Suprapubic skin (tissue), 3 donors: ENCODE measurements around the gene PTPN20.
"Not testable (repeated sequence)": the region's sequence is repeated elsewhere in the genome, so short reads cannot be mapped to it uniquely, and the experiment has no call there.

ENCODE experiments used
- CTCF ChIP-seq, 2 donors: fragments of 200-600 bp in 1 of 2; fragments of 450-650 bp in 1 of 2; sonication (generic) in 1 of 2; IDR thresholded peaks; one replicate each; pipeline ENCODE4 v1.5.1; 2016 to 2019; ENCODE audit warnings: antibody characterized with exemption in 2 of 2, mild to moderate bottlenecking in 1 of 2, moderate library complexity in 1 of 2
- EP300 ChIP-seq: sonication (generic); formaldehyde crosslinking; IDR thresholded peaks from one replicate; pipeline ENCODE4 v1.6.1; 2017; ENCODE audit warnings: antibody characterized with exemption
- POLR2A ChIP-seq, 2 donors: fragments of 450-650 bp; IDR thresholded peaks; one replicate each; pipeline ENCODE4 v1.6.1; 2017; ENCODE audit warnings: antibody characterized with exemption in 2 of 2, mild to moderate bottlenecking in 2 of 2, moderate library complexity in 2 of 2

- not testable (repeated sequence) for TF ChIP-seq POLR2A (IDR thresholded peaks at IDR 0.05); CTCF (IDR thresholded peaks at IDR 0.05); EP300
These were observed 37.7 kb downstream of the PTPN20 start for GRCh38 chr10:46948687-46949518.
